Panc1 (cell line): ENCODE results near the gene COPZ2.

Experiments
- CTCF ChIP-seq: fragments of 450-650 bp; IDR thresholded peaks from 2 replicates; pipeline ENCODE4 v1.5.1; 2017; ENCODE audit warnings: mild to moderate bottlenecking
- POLR2AphosphoS5 ChIP-seq: IDR thresholded peaks from 2 replicates; pipeline ENCODE4 v1.6.1; 2012; ENCODE audit warnings: mild to moderate bottlenecking, low read depth, low read length, moderate library complexity
- REST ChIP-seq, 2 experiments: IDR thresholded peaks; 2 replicates each; pipeline ENCODE4 v1.6.1; 2011 to 2012; ENCODE audit warnings: low read depth in 2 of 2, control low read depth in 1 of 2, low read length in 1 of 2, mild to moderate bottlenecking in 1 of 2, moderate library complexity in 1 of 2; ENCODE audit not compliant: insufficient read depth in 1 of 2

- no peak for TF ChIP-seq REST (IDR thresholded peaks at IDR 0.05; ENCODE audit: insufficient read depth in 1 of 2, low read depth in 2 of 2, low read length in 1 of 2)
- TF ChIP-seq POLR2AphosphoS5, result 0 out of 2 replicates have a peak, but pooled peaks have one; percentile 20
- TF ChIP-seq CTCF, result no peak
Measured at GRCh38 chr17:47982091-47982617, 55.4 kb downstream of the COPZ2 start.
